Ascending aorta (tissue), 2 donors: ENCODE results near the gene C14orf180. TPM values are rescaled to one million over a fixed set of nuclear protein-coding genes. Genes with fewer than 3 reads are reported as not detected.

ENCODE experiments used
- DNase-seq, 2 donors: peaks; one replicate each; pipeline ENCODE4 v3.0.0-alpha.2; 2019; ENCODE audit warnings: low spot score in 2 of 2
- H3K27ac ChIP-seq, 2 donors: fragments of 200-600 bp; sonication (generic); one replicate each; pipeline ENCODE4 v1.5.1; 2016 to 2017; ENCODE audit warnings: mild to moderate bottlenecking in 1 of 2
- H3K27me3 ChIP-seq: fragments of 200-600 bp; sonication (generic); one replicate; pipeline ENCODE4 v1.5.1; 2017
- H3K36me3 ChIP-seq, 2 donors: fragments of 200-600 bp; sonication (generic); one replicate each; pipeline ENCODE4 v1.5.1; 2016
- H3K4me1 ChIP-seq, 2 donors: fragments of 200-600 bp; sonication (generic); one replicate each; pipeline ENCODE4 v1.5.1; 2016 to 2017; ENCODE audit warnings: mild to moderate bottlenecking in 1 of 2
- H3K4me3 ChIP-seq, 2 donors: fragments of 200-600 bp; sonication (generic); one replicate each; pipeline ENCODE4 v1.5.1; 2016 to 2017; ENCODE audit warnings: mild to moderate bottlenecking in 1 of 2
- H3K9me3 ChIP-seq, 2 donors: fragments of 200-600 bp; sonication (generic); one replicate each; pipeline ENCODE4 v1.5.1; 2016
- CTCF ChIP-seq, 3 experiments: fragments of 200-600 bp in 2 of 3; fragments of 450-650 bp in 1 of 3; sonication (generic) in 2 of 3; IDR thresholded peaks; one replicate each; pipeline ENCODE4 v1.5.1; 2016 to 2019; ENCODE audit warnings: antibody characterized with exemption in 3 of 3, mild to moderate bottlenecking in 1 of 3, moderate library complexity in 1 of 3
- intact Hi-C: fragments of 100-400 bp; cut with DNase I; formaldehyde crosslinking; loops from one replicate; pipeline ENCODE4 v1.15.1; 2023
- total RNA-seq: library from RNA; depleted of rRNA; stranded (reverse); fragments of >200 nt; gene quantifications from one replicate; pipeline ENCODE4 v1.1.0, GENCODE V29; 2016

C14orf180 gene
- total RNA-seq, 1 donor from 2014 or later = 0.21 TPM

GRCh38 chr14:104580961-104581360 is 1.4 kb downstream of the C14orf180 start:
- intact Hi-C loops = no loop called here
- H3K4me1 ChIP-seq = peaks cover 12 to 26% of the 10 kb centered on the region in 2 donors
- no peaks in the 10 kb centered on the region for H3K27me3 ChIP-seq
- TF ChIP-seq CTCF (IDR thresholded peaks at IDR 0.05) = no peak
- no peak for DNase-seq
- H3K27ac ChIP-seq = no peak overlapping the region
- H3K4me3 ChIP-seq = no peak overlapping the region
- H3K36me3 ChIP-seq = no peaks in the 10 kb centered on the region
- no peaks in the 10 kb centered on the region for H3K9me3 ChIP-seq

- H3K36me3 ChIP-seq = no peaks in the 10 kb centered on the region
- no peak overlapping the region for H3K27ac ChIP-seq
- H3K4me1 ChIP-seq = peaks cover 12 to 29% of the 10 kb centered on the region in 2 donors
- H3K27me3 ChIP-seq = no peaks in the 10 kb centered on the region
- TF ChIP-seq CTCF (IDR thresholded peaks at IDR 0.05) = no peak
- DNase-seq = no peak
- intact Hi-C loops = no loop called here
- no peaks in the 10 kb centered on the region for H3K9me3 ChIP-seq
- peak overlapping the region in 1 of 2 donors; percentile 7 for H3K4me3 ChIP-seq
These were observed 2.0 kb downstream of the C14orf180 start for GRCh38 chr14:104581521-104581920.

GRCh38 chr14:104582005-104582404 is 2.4 kb downstream of the C14orf180 start:
- no peak for DNase-seq
- intact Hi-C loops = no loop called here
- no peaks in the 10 kb centered on the region for H3K27me3 ChIP-seq
- peaks cover 14 to 32% of the 10 kb centered on the region in 2 donors for H3K4me1 ChIP-seq
- H3K9me3 ChIP-seq = no peaks in the 10 kb centered on the region
- H3K4me3 ChIP-seq = peak overlapping the region in 1 of 2 donors; percentile 7
- H3K36me3 ChIP-seq = no peaks in the 10 kb centered on the region
- no peak for TF ChIP-seq CTCF (IDR thresholded peaks at IDR 0.05)
- no peak overlapping the region for H3K27ac ChIP-seq

- H3K27ac ChIP-seq = no peak overlapping the region
- no peaks in the 10 kb centered on the region for H3K9me3 ChIP-seq
- no peaks in the 10 kb centered on the region for H3K27me3 ChIP-seq
These were observed 3.1 kb downstream of the C14orf180 start for GRCh38 chr14:104582662-104583061.

GRCh38 chr14:104583424-104584306 is 4.1 kb downstream of the C14orf180 start:
- TF ChIP-seq CTCF (IDR thresholded peaks at IDR 0.05) = no peak
- Histone ChIP-seq H3K27ac (no peak overlapping the region), H3K4me1 (peaks cover 14 to 34% of the 10 kb centered on the region in 2 donors), H3K36me3 (no peaks in the 10 kb centered on the region), H3K4me3 (no peak overlapping the region), H3K27me3 (no peaks in the 10 kb centered on the region), H3K9me3 (no peaks in the 10 kb centered on the region)
- DNase-seq = no peak
- intact Hi-C loops = no loop called here

More at GRCh38 chr14:104582662-104583061, 3.1 kb downstream of the C14orf180 start:
- TF ChIP-seq CTCF (IDR thresholded peaks at IDR 0.05) = no peak
- Histone ChIP-seq H3K4me3 (no peak overlapping the region), H3K36me3 (no peaks in the 10 kb centered on the region), H3K4me1 (peaks cover 14 to 34% of the 10 kb centered on the region in 2 donors)
- DNase-seq = no peak
- intact Hi-C loops = no loop called here
